H9 (cell line): ENCODE measurements around the gene PLA1A. TPM values are rescaled to one million over a fixed set of nuclear protein-coding genes. Genes with fewer than 3 reads are reported as not detected.
A peak's percentile ranks its signal among the peaks of the same experiment; 100 is the strongest.

Source experiments
- DNase-seq: peaks from one replicate; pipeline ENCODE4 v3.0.0-alpha.2; 2017
- H2AFZ ChIP-seq: one replicate; pipeline ENCODE4 v1.6.1; 2013; ENCODE audit warnings: mild to moderate bottlenecking, low read length, control low read depth, moderate library complexity
- H2AK5ac ChIP-seq: 2 replicates; pipeline ENCODE4 v1.6.1; 2013; ENCODE audit warnings: low read length, control low read depth, mixed read lengths; ENCODE audit not compliant: insufficient read length
- H2BK120ac ChIP-seq: one replicate; pipeline ENCODE4 v1.6.1; 2013; ENCODE audit warnings: low read depth, mild to moderate bottlenecking, low read length, control low read depth, inconsistent platforms; ENCODE audit not compliant: poor library complexity, severe bottlenecking
- H2BK12ac ChIP-seq: 2 replicates; pipeline ENCODE4 v1.6.1; 2013; ENCODE audit warnings: low read length, control low read depth, mixed read lengths, low read depth; ENCODE audit not compliant: insufficient read length
- H2BK15ac ChIP-seq: 2 replicates; pipeline ENCODE4 v1.6.1; 2013; ENCODE audit warnings: low read depth, low read length, control low read depth
- H2BK20ac ChIP-seq: one replicate; pipeline ENCODE4 v1.6.1; 2013; ENCODE audit warnings: low read depth, mild to moderate bottlenecking, low read length, control low read depth, inconsistent platforms; ENCODE audit not compliant: poor library complexity, severe bottlenecking
- H2BK5ac ChIP-seq: 2 replicates; pipeline ENCODE4 v1.6.1; 2013; ENCODE audit warnings: low read length, control low read depth, mixed read lengths; ENCODE audit not compliant: insufficient read length
- H3K14ac ChIP-seq: 2 replicates; pipeline ENCODE4 v1.6.1; 2013; ENCODE audit warnings: low read length, control low read depth; ENCODE audit not compliant: insufficient read depth
- H3K18ac ChIP-seq: 2 replicates; pipeline ENCODE4 v1.6.1; 2013; ENCODE audit warnings: low read depth, mild to moderate bottlenecking, mixed read lengths, low read length, control low read depth; ENCODE audit not compliant: insufficient read length
- H3K23ac ChIP-seq: 2 replicates; pipeline ENCODE4 v1.6.1; 2013; ENCODE audit warnings: low read length, control low read depth, mixed read lengths, low read depth; ENCODE audit not compliant: insufficient read length
- H3K23me2 ChIP-seq: 2 replicates; pipeline ENCODE4 v1.6.1; 2013; ENCODE audit warnings: low read depth, mild to moderate bottlenecking, mixed read lengths, low read length, control low read depth; ENCODE audit not compliant: insufficient read length, poor library complexity, severe bottlenecking
- H3K27ac ChIP-seq: 2 replicates; pipeline ENCODE4 v1.5.1; 2013; ENCODE audit warnings: low read length, control low read depth, mixed read lengths, low read depth; ENCODE audit not compliant: insufficient read length
- H3K27me3 ChIP-seq: 2 replicates; pipeline ENCODE4 v1.6.1; 2013; ENCODE audit warnings: low read length, control low read depth, inconsistent platforms; ENCODE audit not compliant: insufficient read depth
- H3K4ac ChIP-seq: 2 replicates; pipeline ENCODE4 v1.6.1; 2013; ENCODE audit warnings: low read depth, mild to moderate bottlenecking, control low read depth, inconsistent platforms, low read length, moderate library complexity
- H3K4me1 ChIP-seq: 2 replicates; pipeline ENCODE4 v1.6.1; 2013; ENCODE audit warnings: low read length, control low read depth, inconsistent platforms; ENCODE audit not compliant: insufficient read depth
- H3K4me2 ChIP-seq: 2 replicates; pipeline ENCODE4 v1.6.1; 2013; ENCODE audit warnings: low read length, control low read depth, mixed read lengths; ENCODE audit not compliant: insufficient read length, insufficient read depth
- H3K56ac ChIP-seq: 2 replicates; pipeline ENCODE4 v1.6.1; 2013; ENCODE audit warnings: low read depth, mild to moderate bottlenecking, mixed read lengths, low read length, control low read depth; ENCODE audit not compliant: insufficient read length
- H3K79me1 ChIP-seq: 2 replicates; pipeline ENCODE4 v1.6.1; 2013; ENCODE audit warnings: low read depth, mild to moderate bottlenecking, moderate library complexity, low read length, control low read depth, inconsistent platforms; ENCODE audit not compliant: insufficient read depth, poor library complexity, severe bottlenecking
- H3K79me2 ChIP-seq: 2 replicates; pipeline ENCODE4 v1.6.1; 2013; ENCODE audit warnings: low read length, control low read depth, inconsistent platforms; ENCODE audit not compliant: insufficient read depth
- H3K9ac ChIP-seq: 2 replicates; pipeline ENCODE4 v1.6.1; 2013; ENCODE audit warnings: low read length, control low read depth, mixed read lengths; ENCODE audit not compliant: insufficient read length; ENCODE audit errors: extremely low read depth
- H3K9me3 ChIP-seq: one replicate; pipeline ENCODE4 v1.6.1; 2013; ENCODE audit warnings: low read depth, low read length, inconsistent platforms; ENCODE audit not compliant: control insufficient read depth
- H3T11ph ChIP-seq: one replicate; pipeline ENCODE4 v1.6.1; 2013; ENCODE audit warnings: mild to moderate bottlenecking, low read length, control low read depth, inconsistent platforms
- H4K20me1 ChIP-seq: one replicate; pipeline ENCODE4 v1.6.1; 2013; ENCODE audit not compliant: control insufficient read depth, insufficient read length, insufficient read depth
- H4K5ac ChIP-seq: 2 replicates; pipeline ENCODE4 v1.6.1; 2013; ENCODE audit warnings: low read depth, mild to moderate bottlenecking, mixed read lengths, low read length, control low read depth; ENCODE audit not compliant: insufficient read length
- H4K8ac ChIP-seq: replicated peaks from 2 replicates; pipeline ENCODE4 v1.6.1; 2013; ENCODE audit warnings: low read length, control low read depth, mixed read lengths, low read depth; ENCODE audit not compliant: insufficient read length
- H4K91ac ChIP-seq: 2 replicates; pipeline ENCODE4 v1.6.1; 2013; ENCODE audit warnings: low read depth, mild to moderate bottlenecking, moderate library complexity, mixed read lengths, low read length, control low read depth; ENCODE audit not compliant: insufficient read length
- H3K27ac Mint-ChIP-seq, 3 experiments: 2 replicates in 2 of 3; 3 replicates in 1 of 3; pipeline ENCODE4 v1.8.0; 2020 to 2021; ENCODE audit warnings: mixed read lengths in 3 of 3, mild to moderate bottlenecking in 1 of 3, moderate library complexity in 1 of 3
- H3K27me3 Mint-ChIP-seq: 2 replicates; pipeline ENCODE4 v1.8.0; 2021; ENCODE audit warnings: low read depth, mild to moderate bottlenecking, moderate library complexity, mixed read lengths
- H3K36me3 Mint-ChIP-seq, 3 experiments: 2 replicates in 2 of 3; 3 replicates in 1 of 3; pipeline ENCODE4 v1.8.0; 2020 to 2021; ENCODE audit warnings: low read depth in 3 of 3, mixed read lengths in 3 of 3; ENCODE audit not compliant: insufficient read depth in 1 of 3
- H3K4me1 Mint-ChIP-seq, 2 experiments: 2 replicates each; pipeline ENCODE4 v1.8.0; 2020; ENCODE audit warnings: mixed read lengths in 2 of 2
- H3K4me3 Mint-ChIP-seq, 2 experiments: 2 replicates in 1 of 2; 3 replicates in 1 of 2; pipeline ENCODE4 v1.8.0; 2020 to 2021; ENCODE audit warnings: mild to moderate bottlenecking in 2 of 2, mixed read lengths in 2 of 2, moderate library complexity in 1 of 2
- H3K9me3 Mint-ChIP-seq, 2 experiments: 2 replicates in 1 of 2; 3 replicates in 1 of 2; pipeline ENCODE4 v1.8.0; 2020; ENCODE audit warnings: mild to moderate bottlenecking in 2 of 2, mixed read lengths in 2 of 2, moderate library complexity in 1 of 2
- WGBS: extraction: QIAGEN DNeasy Blood & Tissue Kit; methylation state at CpG from one replicate; pipeline ENCODE4 v1.1.7; 2013; ENCODE audit warnings: missing lambda C conversion rate, low lambda C conversion rate, mixed read lengths; ENCODE audit not compliant: insufficient read length; ENCODE audit errors: extremely low coverage; 5-methylcytosine and 5-hydroxymethylcytosine counted together
- total RNA-seq: library from RNA; stranded (reverse); gene quantifications from 2 replicates; pipeline ENCODE4 v1.2.1, GENCODE V29; 2021
- TF ChIP-seq, protein P1 (sequence below): fragments of 200-600 bp; sonication (generic); conservative IDR thresholded peaks from 3 replicates; pipeline ENCODE4 v1.8.0; 2021; ENCODE audit warnings: antibody characterized with exemption, mild to moderate bottlenecking

The PLA1A gene
- total RNA-seq, 1 experiment from 2014 or later = not detected

- H3K79me1 ChIP-seq = no peaks in the 10 kb centered on the region
- H3K23me2 ChIP-seq = no peaks in the 10 kb centered on the region
- H3K14ac ChIP-seq = no peak overlapping the region
- TF ChIP-seq, protein P1, sequence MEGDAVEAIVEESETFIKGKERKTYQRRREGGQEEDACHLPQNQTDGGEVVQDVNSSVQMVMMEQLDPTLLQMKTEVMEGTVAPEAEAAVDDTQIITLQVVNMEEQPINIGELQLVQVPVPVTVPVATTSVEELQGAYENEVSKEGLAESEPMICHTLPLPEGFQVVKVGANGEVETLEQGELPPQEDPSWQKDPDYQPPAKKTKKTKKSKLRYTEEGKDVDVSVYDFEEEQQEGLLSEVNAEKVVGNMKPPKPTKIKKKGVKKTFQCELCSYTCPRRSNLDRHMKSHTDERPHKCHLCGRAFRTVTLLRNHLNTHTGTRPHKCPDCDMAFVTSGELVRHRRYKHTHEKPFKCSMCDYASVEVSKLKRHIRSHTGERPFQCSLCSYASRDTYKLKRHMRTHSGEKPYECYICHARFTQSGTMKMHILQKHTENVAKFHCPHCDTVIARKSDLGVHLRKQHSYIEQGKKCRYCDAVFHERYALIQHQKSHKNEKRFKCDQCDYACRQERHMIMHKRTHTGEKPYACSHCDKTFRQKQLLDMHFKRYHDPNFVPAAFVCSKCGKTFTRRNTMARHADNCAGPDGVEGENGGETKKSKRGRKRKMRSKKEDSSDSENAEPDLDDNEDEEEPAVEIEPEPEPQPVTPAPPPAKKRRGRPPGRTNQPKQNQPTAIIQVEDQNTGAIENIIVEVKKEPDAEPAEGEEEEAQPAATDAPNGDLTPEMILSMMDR = no peak
- no peak overlapping the region for H3K27ac ChIP-seq
- H3T11ph ChIP-seq = no peak overlapping the region
- H3K4ac ChIP-seq = no peak overlapping the region
- H3K9me3 ChIP-seq = no peaks in the 10 kb centered on the region
- Mint-ChIP-seq H3K9me3 (peaks cover 6 to 13% of the 10 kb centered on the region in 2 experiments; a peak in 4 of 5 replicates), H3K27me3 (peaks cover 5% of the 10 kb centered on the region), H3K4me1 (peaks cover 17 to 21% of the 10 kb centered on the region in 2 experiments), H3K4me3 (no peak overlapping the region), H3K27ac (peak overlapping the region in 1 of 3 experiments; percentile 10; a peak in 1 of 7 replicates), H3K36me3 (peaks cover 0 to 5% (median 2%) of the 10 kb centered on the region in 3 experiments; a peak in 5 of 7 replicates)
- no peaks in the 10 kb centered on the region for H3K79me2 ChIP-seq
- H2AK5ac ChIP-seq = no peak overlapping the region
- no peak overlapping the region for H4K91ac ChIP-seq
- no peaks in the 10 kb centered on the region for H4K20me1 ChIP-seq
- no peak overlapping the region for H2BK5ac ChIP-seq
- no peak overlapping the region for H3K9ac ChIP-seq
- H2BK20ac ChIP-seq = no peak overlapping the region
- H2AFZ ChIP-seq = no peak overlapping the region
- H3K56ac ChIP-seq = no peak overlapping the region
- H4K5ac ChIP-seq = no peak overlapping the region
- H3K4me1 ChIP-seq = no peaks in the 10 kb centered on the region; the same call in 1 of the 2 replicates
- no peak overlapping the region for H2BK120ac ChIP-seq
- DNase-seq = no peak
- H4K8ac ChIP-seq = no peak overlapping the region
- H3K27me3 ChIP-seq = no peaks in the 10 kb centered on the region
- no CpG with 5 or more reads among the region's 6 CpGs for WGBS
- no peak overlapping the region for H3K18ac ChIP-seq
- no peak overlapping the region for H3K23ac ChIP-seq
- no peak overlapping the region for H3K4me2 ChIP-seq
- H2BK15ac ChIP-seq = no peak overlapping the region
- H2BK12ac ChIP-seq = no peak overlapping the region
Measured at GRCh38 chr3:119589102-119589773, 8.4 kb upstream of the PLA1A start.
